HepG2 (cell line): ENCODE measurements around the gene TCF25. TPM values are rescaled to one million over a fixed set of nuclear protein-coding genes. Genes with fewer than 3 reads are reported as not detected.

ENCODE experiments used
- ATM ChIP-seq: fragments of 450-650 bp; IDR thresholded peaks from 2 replicates; pipeline ENCODE4 v1.7.1; 2017; ENCODE audit warnings: mild to moderate bottlenecking, borderline replicate concordance
- FOXO1 ChIP-seq: sonication (generic); formaldehyde crosslinking; IDR thresholded peaks from 2 replicates; pipeline ENCODE4 v1.4.0; 2020; ENCODE audit warnings: missing genetic modification reagents
- GPN1 ChIP-seq: sonication (generic); formaldehyde crosslinking; IDR thresholded peaks from 2 replicates; pipeline ENCODE4 v1.5.1; 2020; ENCODE audit warnings: missing genetic modification reagents, borderline replicate concordance
- HDAC6 ChIP-seq: fragments of 200-600 bp; sonication (generic); IDR thresholded peaks from 2 replicates; pipeline ENCODE4 v1.7.0; 2017; ENCODE audit warnings: mild to moderate bottlenecking, antibody characterized with exemption, low read length, low read depth
- HMG20A ChIP-seq: IDR thresholded peaks from 2 replicates; pipeline ENCODE4 v1.6.1; 2016; ENCODE audit warnings: borderline replicate concordance
- MLXIP ChIP-seq: sonication (generic); formaldehyde crosslinking; IDR thresholded peaks from 2 replicates; pipeline ENCODE4 v1.9.0; 2021; ENCODE audit warnings: missing genetic modification reagents, borderline replicate concordance
- NCOA5 ChIP-seq: sonication (generic); formaldehyde crosslinking; IDR thresholded peaks from 2 replicates; pipeline ENCODE4 v1.4.0; 2020; ENCODE audit warnings: missing genetic modification reagents
- NR2F2 ChIP-seq: IDR thresholded peaks from 2 replicates; pipeline ENCODE4 v1.6.1; 2012; ENCODE audit warnings: low read depth, inconsistent platforms, borderline replicate concordance
- PAF1 ChIP-seq: IDR thresholded peaks from 2 replicates; pipeline ENCODE4 v1.6.1; 2016; ENCODE audit warnings: missing genetic modification reagents, missing compliant biosample characterization
- PAX8 ChIP-seq: sonication (generic); formaldehyde crosslinking; IDR thresholded peaks from 2 replicates; pipeline ENCODE4 v1.8.0; 2022; ENCODE audit warnings: mild to moderate bottlenecking, missing genetic modification reagents, borderline replicate concordance
- PPARG ChIP-seq: conservative IDR thresholded peaks from 2 replicates; pipeline ENCODE4 v1.6.1; 2016; ENCODE audit warnings: missing biosample characterization, missing genetic modification reagents
- SIN3A ChIP-seq: IDR thresholded peaks from 2 replicates; pipeline ENCODE4 v1.6.1; 2011; ENCODE audit warnings: low read depth, mild to moderate bottlenecking, control low read depth, low read length, borderline replicate concordance
- SNAPC2 ChIP-seq: sonication (generic); formaldehyde crosslinking; IDR thresholded peaks from 2 replicates; pipeline ENCODE4 v1.8.1; 2022; ENCODE audit warnings: mild to moderate bottlenecking, missing genetic modification reagents
- SRSF4 ChIP-seq: fragments of 200-400 bp; formaldehyde crosslinking; IDR thresholded peaks from one replicate; pipeline ENCODE4 v1.6.1; 2018; ENCODE audit warnings: mild to moderate bottlenecking, low read depth, low read length, moderate library complexity; ENCODE audit not compliant: poor library complexity, severe bottlenecking
- ZC3H4 ChIP-seq: sonication (generic); formaldehyde crosslinking; IDR thresholded peaks from 2 replicates; pipeline ENCODE4 v1.4.0; 2020; ENCODE audit warnings: missing genetic modification reagents, borderline replicate concordance
- ZFP37 ChIP-seq: sonication (generic); formaldehyde crosslinking; IDR thresholded peaks from 2 replicates; pipeline ENCODE4 v1.4.0; 2020; ENCODE audit warnings: missing genetic modification reagents, borderline replicate concordance
- ZNF143 ChIP-seq: sonication (generic); formaldehyde crosslinking; IDR thresholded peaks from 2 replicates; pipeline ENCODE4 v1.4.0; 2020; ENCODE audit warnings: missing genetic modification reagents
- ZNF569 ChIP-seq: sonication (generic); formaldehyde crosslinking; IDR thresholded peaks from 2 replicates; pipeline ENCODE4 v1.5.0; 2020; ENCODE audit warnings: mild to moderate bottlenecking, missing genetic modification reagents, moderate library complexity, borderline replicate concordance
- ZNF605 ChIP-seq: sonication (generic); formaldehyde crosslinking; IDR thresholded peaks from 2 replicates; pipeline ENCODE4 v1.8.0; 2022; ENCODE audit warnings: mild to moderate bottlenecking, missing genetic modification reagents
- ZNF615 ChIP-seq: sonication (generic); formaldehyde crosslinking; IDR thresholded peaks from 2 replicates; pipeline ENCODE4 v1.5.0; 2020; ENCODE audit warnings: mild to moderate bottlenecking, missing genetic modification reagents, borderline replicate concordance
- ZNF703 ChIP-seq: sonication (generic); formaldehyde crosslinking; IDR thresholded peaks from 2 replicates; pipeline ENCODE4 v1.5.1; 2020; ENCODE audit warnings: missing genetic modification reagents, mild to moderate bottlenecking, moderate library complexity, borderline replicate concordance
- ZNF878 ChIP-seq: sonication (generic); formaldehyde crosslinking; IDR thresholded peaks from 2 replicates; pipeline ENCODE4 v1.8.1; 2023; ENCODE audit warnings: mild to moderate bottlenecking, missing genetic modification reagents, moderate library complexity
- polyA plus RNA-seq, 8 experiments: library from polyadenylated mRNA; depleted of rRNA in 3 of 8; stranded (reverse) in 7 of 8; unstranded in 1 of 8; fragments of >200 nt; fragmentation: Illumina TruSeq in 4 of 8; extraction: Trizol in 4 of 8; gene quantifications; 2 replicates each; pipeline versions ENCODE4 v1.2.1 to v1.2.3, GENCODE V29; 2011 to 2016; ENCODE audit warnings: low read depth in 4 of 8, missing spikeins in 1 of 8, mixed read lengths in 1 of 8; ENCODE audit not compliant: insufficient read depth in 1 of 8
- total RNA-seq, 5 experiments: library from RNA; depleted of rRNA; stranded (reverse); fragments of >200 nt; fragmentation: Illumina TruSeq; extraction: Trizol; gene quantifications; 2 replicates each; pipeline ENCODE4 v1.2.3, GENCODE V29; 2016; ENCODE audit warnings: low read depth in 1 of 5
- TF ChIP-seq, protein P1 (sequence below): sonication (generic); formaldehyde crosslinking; IDR thresholded peaks from 2 replicates; pipeline ENCODE4 v1.4.0; 2020; ENCODE audit warnings: missing genetic modification reagents
- TF ChIP-seq, protein P2 (sequence below): sonication (generic); formaldehyde crosslinking; IDR thresholded peaks from 2 replicates; pipeline ENCODE4 v1.9.0; 2022; ENCODE audit warnings: low read depth, missing genetic modification reagents

The TCF25 gene
- total and polyA plus RNA-seq, 2 of the 13 experiments (the other 11 are each of a cell fraction or from before 2014, with no cell fraction given), result 138 to 206 TPM

DNA sequence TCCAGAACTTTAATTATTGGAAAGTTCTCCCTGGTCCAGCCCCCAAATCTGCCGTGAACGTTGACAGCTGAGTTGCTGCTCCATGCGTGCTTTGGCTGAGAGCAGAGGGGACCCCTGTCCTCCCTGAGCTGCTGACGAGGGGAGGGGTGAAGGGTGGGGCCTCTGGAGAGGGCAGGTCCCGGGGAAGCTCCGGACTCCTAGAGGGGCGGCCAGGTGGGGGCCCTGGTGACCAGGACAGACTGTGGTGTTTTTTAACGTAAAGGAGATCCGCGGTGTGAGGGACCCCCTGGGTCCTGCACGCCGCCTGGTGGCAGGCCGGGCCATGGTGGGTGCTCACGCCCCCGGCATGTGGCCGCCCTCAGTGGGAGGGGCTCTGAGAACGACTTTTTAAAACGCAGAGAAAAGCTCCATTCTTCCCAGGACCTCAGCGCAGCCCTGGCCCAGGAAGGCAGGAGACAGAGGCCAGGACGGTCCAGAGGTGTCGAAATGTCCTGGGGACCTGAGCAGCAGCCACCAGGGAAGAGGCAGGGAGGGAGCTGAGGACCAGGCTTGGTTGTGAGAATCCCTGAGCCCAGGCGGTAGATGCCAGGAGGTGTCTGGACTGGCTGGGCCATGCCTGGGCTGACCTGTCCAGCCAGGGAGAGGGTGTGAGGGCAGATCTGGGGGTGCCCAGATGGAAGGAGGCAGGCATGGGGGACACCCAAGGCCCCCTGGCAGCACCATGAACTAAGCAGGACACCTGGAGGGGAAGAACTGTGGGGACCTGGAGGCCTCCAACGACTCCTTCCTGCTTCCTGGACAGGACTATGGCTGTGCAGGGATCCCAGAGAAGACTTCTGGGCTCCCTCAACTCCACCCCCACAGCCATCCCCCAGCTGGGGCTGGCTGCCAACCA is 45.3 kb downstream of the TCF25 start, which contains the start of gene MC1R (continued):
- TF ChIP-seq ZNF878 (CRISPR knock-in tag) (no peak; the same call in 1 of the 2 replicates), HMG20A (CRISPR knock-in tag) (no peak), ZNF143 (CRISPR knock-in tag) (0 out of 2 replicates have a peak, but pooled peaks have one; percentile 28), ZFP37 (CRISPR knock-in tag) (peak; percentile 90; the same call in 1 of the 2 replicates), NCOA5 (CRISPR knock-in tag) (no peak), HDAC6 (no peak), SNAPC2 (CRISPR knock-in tag) (no peak), ZNF569 (CRISPR knock-in tag) (peak; percentile 84; the same call in 1 of the 2 replicates), ZNF703 (peak; percentile 21; the same call in 1 of the 2 replicates), ZC3H4 (no peak), ZNF615 (CRISPR knock-in tag) (no peak), NR2F2 (no peak), FOXO1 (CRISPR knock-in tag) (peak; percentile 40), ATM (no peak), SRSF4 (no peak), ZNF605 (CRISPR knock-in tag) (peak; percentile 83; the same call in 1 of the 2 replicates), SIN3A (peak; percentile 89; the same call in 1 of the 2 replicates), PAX8 (0 out of 2 replicates have a peak, but pooled peaks have one; percentile 31), GPN1 (CRISPR knock-in tag) (0 out of 2 replicates have a peak, but pooled peaks have one; percentile 31), MLXIP (CRISPR knock-in tag) (peak; percentile 97), PAF1 (no peak), PPARG (CRISPR knock-in tag) (peak; percentile 69; the same call in 1 of the 2 replicates)
- TF ChIP-seq, protein P1, sequence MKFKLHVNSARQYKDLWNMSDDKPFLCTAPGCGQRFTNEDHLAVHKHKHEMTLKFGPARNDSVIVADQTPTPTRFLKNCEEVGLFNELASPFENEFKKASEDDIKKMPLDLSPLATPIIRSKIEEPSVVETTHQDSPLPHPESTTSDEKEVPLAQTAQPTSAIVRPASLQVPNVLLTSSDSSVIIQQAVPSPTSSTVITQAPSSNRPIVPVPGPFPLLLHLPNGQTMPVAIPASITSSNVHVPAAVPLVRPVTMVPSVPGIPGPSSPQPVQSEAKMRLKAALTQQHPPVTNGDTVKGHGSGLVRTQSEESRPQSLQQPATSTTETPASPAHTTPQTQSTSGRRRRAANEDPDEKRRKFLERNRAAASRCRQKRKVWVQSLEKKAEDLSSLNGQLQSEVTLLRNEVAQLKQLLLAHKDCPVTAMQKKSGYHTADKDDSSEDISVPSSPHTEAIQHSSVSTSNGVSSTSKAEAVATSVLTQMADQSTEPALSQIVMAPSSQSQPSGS (CRISPR knock-in tag), result peak; percentile 56; the same call in 1 of the 2 replicates
- TF ChIP-seq, protein P2, sequence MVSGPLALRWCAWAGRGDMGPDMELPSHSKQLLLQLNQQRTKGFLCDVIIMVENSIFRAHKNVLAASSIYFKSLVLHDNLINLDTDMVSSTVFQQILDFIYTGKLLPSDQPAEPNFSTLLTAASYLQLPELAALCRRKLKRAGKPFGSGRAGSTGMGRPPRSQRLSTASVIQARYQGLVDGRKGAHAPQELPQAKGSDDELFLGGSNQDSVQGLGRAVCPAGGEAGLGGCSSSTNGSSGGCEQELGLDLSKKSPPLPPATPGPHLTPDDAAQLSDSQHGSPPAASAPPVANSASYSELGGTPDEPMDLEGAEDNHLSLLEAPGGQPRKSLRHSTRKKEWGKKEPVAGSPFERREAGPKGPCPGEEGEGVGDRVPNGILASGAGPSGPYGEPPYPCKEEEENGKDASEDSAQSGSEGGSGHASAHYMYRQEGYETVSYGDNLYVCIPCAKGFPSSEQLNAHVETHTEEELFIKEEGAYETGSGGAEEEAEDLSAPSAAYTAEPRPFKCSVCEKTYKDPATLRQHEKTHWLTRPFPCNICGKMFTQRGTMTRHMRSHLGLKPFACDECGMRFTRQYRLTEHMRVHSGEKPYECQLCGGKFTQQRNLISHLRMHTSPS (CRISPR knock-in tag), result peak; percentile 79; the same call in 1 of the 2 replicates
